BLaER1 treated with 17β-estradiol and CSF1 and Interleukin-3, amounts not matched to agents 10 nM and 100 nM (cell line): Measurements from ENCODE around the gene CEP131.
"Not testable (repeated sequence)": the region's sequence is repeated elsewhere in the genome, so short reads cannot be mapped to it uniquely, and the experiment has no call there.

Experiments used
- H3K27ac ChIP-seq, 11 experiments: shearing (Covaris generic); formaldehyde crosslinking; 2 replicates each; pipeline ENCODE4 v1.8.1; 2022
- H3K27me3 ChIP-seq, 11 experiments: shearing (Covaris generic); formaldehyde crosslinking; 2 replicates each; pipeline ENCODE4 v1.8.1; 2022
- H3K36me3 ChIP-seq, 11 experiments: shearing (Covaris generic); formaldehyde crosslinking; 2 replicates each; pipeline ENCODE4 v1.8.1; 2022
- H3K4me1 ChIP-seq, 10 experiments: shearing (Covaris generic); formaldehyde crosslinking; 2 replicates each; pipeline ENCODE4 v1.8.1; 2022
- H3K4me2 ChIP-seq, 11 experiments: shearing (Covaris generic); formaldehyde crosslinking; 2 replicates each; pipeline ENCODE4 v1.8.1; 2022
- H3K4me3 ChIP-seq, 10 experiments: shearing (Covaris generic); formaldehyde crosslinking; 2 replicates each; pipeline ENCODE4 v1.8.1; 2022
- H3K9ac ChIP-seq, 11 experiments: shearing (Covaris generic); formaldehyde crosslinking; 2 replicates each; pipeline ENCODE4 v1.8.1; 2022
- H3K9me3 ChIP-seq, 11 experiments: shearing (Covaris generic); formaldehyde crosslinking; replicated peaks in 1 of 11; 2 replicates each; pipeline ENCODE4 v1.8.1; 2022
- H4K20me1 ChIP-seq, 11 experiments: shearing (Covaris generic); formaldehyde crosslinking; 2 replicates each; pipeline ENCODE4 v1.8.1; 2022
- Cebpa-rat ChIP-seq, 11 experiments: shearing (Covaris generic); IDR thresholded peaks; 2 replicates each; pipeline ENCODE4 v1.8.1; 2022

CEP131 gene

DNA sequence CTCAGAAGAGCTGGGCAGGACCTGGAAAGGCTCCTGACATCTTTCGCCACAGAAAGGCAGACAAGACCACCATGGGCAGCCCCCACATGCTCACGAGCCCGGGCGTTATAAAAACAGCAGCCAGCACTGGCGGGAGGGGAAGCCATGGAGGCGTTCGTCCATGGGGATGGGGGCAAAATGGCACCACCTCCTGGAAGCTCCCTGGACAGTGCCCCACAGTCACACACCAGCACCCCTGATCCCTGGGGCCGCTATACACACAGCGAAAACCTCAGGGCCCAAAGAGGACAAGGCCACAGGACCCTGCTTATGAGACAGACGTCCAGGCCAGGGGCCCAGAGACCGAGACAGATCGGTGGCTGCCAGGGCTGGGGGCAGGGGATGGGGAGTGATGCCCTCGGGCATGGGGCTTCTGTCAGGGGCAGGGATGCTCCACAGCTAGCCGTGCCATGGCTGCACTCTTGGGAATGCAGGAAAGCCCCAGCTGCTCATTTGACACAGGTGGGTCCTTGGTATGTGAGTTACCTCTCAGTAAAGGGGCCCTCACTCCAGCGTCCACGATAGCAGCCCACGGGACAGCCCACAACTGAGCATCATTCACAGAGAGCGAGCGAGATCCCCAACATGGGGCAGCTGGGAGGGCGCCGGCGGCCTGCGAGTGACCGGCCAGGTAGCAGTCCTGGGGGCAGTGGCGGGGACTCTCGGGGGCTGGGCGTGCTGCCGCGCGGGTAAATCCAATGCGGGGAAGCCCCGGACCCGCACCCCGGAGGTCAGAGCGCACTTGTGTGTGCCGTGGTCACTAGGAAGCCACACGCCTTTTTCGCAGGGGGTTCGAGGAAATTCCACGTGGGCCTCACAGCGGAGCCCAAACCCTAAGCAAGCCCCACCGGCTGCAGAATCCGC, 63.8 kb downstream of the CEP131 start:
- no peaks in the 10 kb centered on the region for H3K36me3 ChIP-seq
- peaks cover 34 to 64% (median 45%) of the 10 kb centered on the region in 10 experiments for H3K4me1 ChIP-seq
- peaks cover 17 to 44% (median 28%) of the 10 kb centered on the region in 11 experiments for H3K27me3 ChIP-seq
- H3K9ac ChIP-seq, result peak overlapping the region in 3 of 11 experiments; percentile 65 to 81 (median 78); a peak in 5 of 22 replicates
- H3K4me2 ChIP-seq, result peak overlapping the region in 6 of 11 experiments; percentile 91 to 96 (median 94); a peak in 10 of 22 replicates
- peak overlapping the region in 2 of 11 experiments; percentile 62 to 65; a peak in 2 of 22 replicates for H3K27ac ChIP-seq
- H3K9me3 ChIP-seq, result no peaks in the 10 kb centered on the region
- TF ChIP-seq Cebpa-rat (IDR thresholded peaks at IDR 0.05), result no peak
- peak overlapping the region in 4 of 10 experiments; percentile 52 to 64 (median 57); a peak in 7 of 20 replicates for H3K4me3 ChIP-seq
- peaks cover 0 to 32% (median 0%) of the 10 kb centered on the region in 11 experiments; a peak in 6 of 22 replicates for H4K20me1 ChIP-seq

DNA sequence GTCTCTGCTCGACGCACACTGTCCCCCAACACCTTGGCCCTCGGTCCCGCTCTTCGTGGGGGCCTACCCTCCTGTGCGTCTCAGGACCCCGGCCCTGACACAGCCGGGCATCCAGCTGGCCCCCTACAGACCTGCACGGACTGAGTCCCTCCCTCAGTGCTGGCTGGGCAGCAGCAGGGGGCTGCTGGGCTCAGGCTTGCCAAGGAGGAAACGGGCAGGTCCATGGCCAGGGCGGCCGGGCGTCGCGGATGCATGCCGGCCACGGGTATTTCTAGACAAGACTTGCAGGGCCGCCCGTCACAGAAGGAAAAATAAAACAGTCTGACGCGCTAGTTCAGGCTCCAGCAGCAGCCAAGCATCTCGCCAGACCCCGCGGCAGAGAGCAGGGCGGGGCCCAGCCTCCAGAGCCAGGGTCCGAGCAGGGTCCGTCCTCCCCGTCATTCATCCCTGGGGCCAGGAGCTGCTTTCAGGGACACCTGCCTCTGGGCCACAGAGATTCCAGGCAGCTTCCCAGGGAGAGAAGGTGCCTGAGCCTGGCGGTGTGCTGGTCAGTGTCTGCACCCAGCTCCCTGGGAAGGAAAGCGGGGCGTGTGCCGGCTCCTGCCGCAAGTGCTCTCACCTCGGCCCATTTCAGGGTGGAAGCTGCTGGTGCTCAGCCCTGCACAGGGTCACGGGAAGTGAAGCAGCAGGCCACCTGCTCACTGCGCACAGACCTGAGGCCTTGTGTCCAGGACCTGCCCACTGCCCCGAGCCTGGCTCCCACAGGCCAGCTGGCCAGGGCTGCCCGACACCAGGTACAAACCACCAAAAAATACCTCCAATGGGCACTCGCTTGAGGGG, 64.7 kb downstream of the CEP131 start:
- no peaks in the 10 kb centered on the region for H3K36me3 ChIP-seq
- no peak overlapping the region for H3K4me3 ChIP-seq
- no peak overlapping the region for H3K27ac ChIP-seq
- H3K4me1 ChIP-seq, result peaks cover 38 to 73% (median 47%) of the 10 kb centered on the region in 10 experiments
- H3K9ac ChIP-seq, result peak overlapping the region in 1 of 11 experiments; percentile 26; a peak in 1 of 22 replicates
- H4K20me1 ChIP-seq, result peaks cover 0 to 24% (median 0%) of the 10 kb centered on the region in 11 experiments; a peak in 3 of 22 replicates
- H3K4me2 ChIP-seq, result peak overlapping the region in 3 of 11 experiments; percentile 91 to 95 (median 92); a peak in 6 of 22 replicates
- no peaks in the 10 kb centered on the region for H3K9me3 ChIP-seq
- no peak for TF ChIP-seq Cebpa-rat (IDR thresholded peaks at IDR 0.05)
- H3K27me3 ChIP-seq, result peaks cover 12 to 37% (median 20%) of the 10 kb centered on the region in 11 experiments

DNA sequence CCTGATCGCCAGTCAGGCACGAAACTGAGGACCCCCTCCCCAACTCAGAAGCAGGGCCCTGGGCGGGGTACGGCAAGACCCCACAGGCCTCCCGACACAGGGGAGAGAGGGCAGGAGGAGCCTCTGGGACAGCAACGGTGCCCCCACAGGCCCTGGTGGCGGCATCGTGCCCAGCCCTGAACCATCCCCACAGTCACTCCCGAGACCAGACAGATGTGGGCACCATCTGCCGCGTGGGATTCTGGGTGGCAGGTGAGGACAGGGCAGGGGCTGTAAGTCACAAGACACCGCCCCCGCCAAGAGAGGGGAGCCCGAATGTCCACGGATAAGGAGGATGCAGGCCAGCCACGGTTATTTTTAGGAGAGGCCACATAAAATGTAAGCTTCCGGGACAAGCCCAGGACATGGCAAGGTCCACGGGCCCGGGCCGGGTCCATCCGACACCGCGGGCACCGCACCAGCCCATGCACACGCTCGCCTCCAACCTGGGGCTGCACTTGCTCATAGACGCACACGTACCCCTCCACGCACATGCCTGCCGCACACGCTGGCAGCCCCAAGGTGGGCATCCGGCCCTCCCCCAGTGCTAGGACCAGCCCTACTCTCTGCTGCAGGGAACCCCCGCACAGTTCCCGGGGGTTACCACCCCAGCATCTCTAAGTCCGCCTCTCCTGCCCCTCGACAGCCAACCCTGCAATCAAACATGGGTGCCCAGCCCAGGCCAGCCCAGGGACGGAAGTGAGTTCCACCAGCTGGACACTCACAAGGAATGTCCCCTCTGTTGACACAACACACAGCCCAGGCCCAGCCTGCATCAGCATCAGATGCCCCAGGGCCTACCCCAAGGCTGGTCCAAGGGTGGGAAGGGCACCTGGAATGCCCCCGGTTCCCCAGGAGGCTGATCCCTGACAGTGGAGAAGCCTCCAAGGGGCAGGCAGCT, 65.6 kb downstream of the CEP131 start:
- no peak for TF ChIP-seq Cebpa-rat (IDR thresholded peaks at IDR 0.05)
- Histone ChIP-seq H3K27ac (no peak overlapping the region), H3K4me1 (peaks cover 43 to 82% (median 51%) of the 10 kb centered on the region in 10 experiments), H4K20me1 (peaks cover 0 to 20% (median 0%) of the 10 kb centered on the region in 11 experiments; a peak in 3 of 22 replicates), H3K4me2 (peak overlapping the region in 3 of 11 experiments; percentile 91 to 95 (median 92); a peak in 4 of 22 replicates), H3K9me3 (no peaks in the 10 kb centered on the region), H3K27me3 (peaks cover 12 to 28% (median 19%) of the 10 kb centered on the region in 11 experiments), H3K4me3 (no peak overlapping the region), H3K36me3 (no peaks in the 10 kb centered on the region), H3K9ac (peak overlapping the region in 1 of 11 experiments; percentile 26; a peak in 1 of 22 replicates)

DNA sequence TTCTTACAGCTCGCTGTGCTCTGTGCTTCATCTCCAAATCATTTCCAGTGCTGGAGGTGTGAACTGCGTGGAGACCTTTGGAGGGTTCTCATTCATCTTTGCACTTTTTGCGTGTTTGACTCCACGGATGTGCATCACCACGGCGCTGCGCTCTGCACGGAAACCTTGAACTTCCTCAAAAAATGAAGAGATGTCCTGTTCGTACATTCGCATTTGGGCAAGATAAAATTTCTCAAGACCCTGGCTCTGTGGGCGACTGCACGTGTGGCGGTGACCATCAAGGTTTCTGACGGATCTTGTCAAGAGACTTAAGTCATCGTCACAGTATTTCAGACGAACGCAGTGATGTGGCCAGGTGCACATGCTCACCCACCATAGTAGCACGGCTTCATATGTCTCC, 67.8 kb downstream of the CEP131 start:
- Histone ChIP-seq H3K9me3 (no peaks in the 10 kb centered on the region), H3K4me2 (peak overlapping the region in 3 of 11 experiments; percentile 65 to 89 (median 87); a peak in 6 of 22 replicates), H3K27ac (peak overlapping the region in 1 of 11 experiments; percentile 85; a peak in 2 of 22 replicates), H4K20me1 (peaks cover 0 to 6% (median 0%) of the 10 kb centered on the region in 11 experiments; a peak in 1 of 22 replicates), H3K36me3 (no peaks in the 10 kb centered on the region), H3K9ac (no peak overlapping the region), H3K27me3 (peaks cover 0 to 12% (median 3%) of the 10 kb centered on the region in 11 experiments; a peak in 9 of 22 replicates), H3K4me1 (peaks cover 40 to 91% (median 50%) of the 10 kb centered on the region in 10 experiments), H3K4me3 (no peak overlapping the region)
- no peak for TF ChIP-seq Cebpa-rat (IDR thresholded peaks at IDR 0.05)

DNA sequence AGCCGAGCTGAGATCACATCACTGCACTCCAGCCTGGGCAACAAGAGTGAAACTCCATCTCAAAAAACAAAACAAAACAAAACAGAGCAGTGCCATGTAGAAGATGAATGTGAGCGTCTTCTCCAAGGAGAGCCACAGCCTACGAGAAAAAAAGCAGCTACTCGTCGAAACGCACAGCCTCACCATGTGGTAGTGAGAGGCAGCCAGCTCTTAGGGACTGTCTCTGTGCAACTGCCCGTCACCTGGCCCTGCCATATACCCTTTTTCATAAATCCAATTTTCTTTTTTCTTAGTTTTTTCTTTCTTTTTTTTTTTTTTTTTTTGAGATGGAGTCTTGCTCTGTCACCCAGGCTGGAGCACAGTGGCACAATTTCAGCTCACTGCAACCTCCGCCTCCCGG, 68.7 kb downstream of the CEP131 start:
- H4K20me1 ChIP-seq, H3K9me3 ChIP-seq, H3K36me3 ChIP-seq, H3K27me3 ChIP-seq, H3K4me3 ChIP-seq: not testable (repeated sequence)
- H3K4me1 ChIP-seq, result peaks cover 46 to 91% (median 55%) of the 10 kb centered on the region in 10 experiments
- H3K9ac ChIP-seq, result peak overlapping the region in 3 of 11 experiments; percentile 51 to 64 (median 52); a peak in 4 of 22 replicates
- peak overlapping the region in 4 of 11 experiments; percentile 54 to 85 (median 76); a peak in 7 of 22 replicates for H3K27ac ChIP-seq
- peak overlapping the region; percentile 33 to 97 (median 53); a peak in 20 of 22 replicates for H3K4me2 ChIP-seq

DNA sequence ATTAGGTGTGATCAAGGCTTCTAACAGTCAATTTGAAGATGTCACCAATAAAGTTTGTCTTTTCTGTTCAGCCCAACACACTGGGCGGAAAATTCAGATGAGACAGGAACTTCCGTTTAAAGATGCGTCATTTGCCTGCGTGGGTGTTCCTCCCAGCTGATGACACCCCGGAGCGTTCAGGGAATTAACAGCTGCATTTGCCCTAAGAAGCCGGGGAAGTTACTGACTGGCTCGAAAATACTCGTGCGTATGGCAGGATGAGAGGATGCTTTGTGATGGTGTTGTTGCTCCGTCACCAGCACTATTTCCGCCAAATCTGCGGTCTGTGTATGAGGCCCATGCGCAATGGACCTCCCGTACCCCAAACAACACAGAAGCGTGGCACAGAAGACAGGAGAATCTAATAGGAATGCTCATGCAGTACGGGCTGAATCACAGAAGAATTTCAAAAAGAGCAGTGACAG, 69.4 kb downstream of the CEP131 start:
- no peaks in the 10 kb centered on the region for H3K9me3 ChIP-seq
- peak overlapping the region in 9 of 11 experiments; percentile 8 to 85 (median 70); a peak in 12 of 22 replicates for H3K27ac ChIP-seq
- no peak overlapping the region for H3K4me3 ChIP-seq
- H4K20me1 ChIP-seq, result no peaks in the 10 kb centered on the region
- no peak for TF ChIP-seq Cebpa-rat (IDR thresholded peaks at IDR 0.05)
- H3K27me3 ChIP-seq, result peaks cover 0 to 7% (median 0%) of the 10 kb centered on the region in 11 experiments; a peak in 1 of 22 replicates
- H3K36me3 ChIP-seq, result no peaks in the 10 kb centered on the region
- H3K9ac ChIP-seq, result peak overlapping the region in 4 of 11 experiments; percentile 22 to 66 (median 62); a peak in 6 of 22 replicates
- peaks cover 52 to 91% (median 61%) of the 10 kb centered on the region in 10 experiments for H3K4me1 ChIP-seq
- peak overlapping the region; percentile 33 to 97 (median 59) for H3K4me2 ChIP-seq

DNA sequence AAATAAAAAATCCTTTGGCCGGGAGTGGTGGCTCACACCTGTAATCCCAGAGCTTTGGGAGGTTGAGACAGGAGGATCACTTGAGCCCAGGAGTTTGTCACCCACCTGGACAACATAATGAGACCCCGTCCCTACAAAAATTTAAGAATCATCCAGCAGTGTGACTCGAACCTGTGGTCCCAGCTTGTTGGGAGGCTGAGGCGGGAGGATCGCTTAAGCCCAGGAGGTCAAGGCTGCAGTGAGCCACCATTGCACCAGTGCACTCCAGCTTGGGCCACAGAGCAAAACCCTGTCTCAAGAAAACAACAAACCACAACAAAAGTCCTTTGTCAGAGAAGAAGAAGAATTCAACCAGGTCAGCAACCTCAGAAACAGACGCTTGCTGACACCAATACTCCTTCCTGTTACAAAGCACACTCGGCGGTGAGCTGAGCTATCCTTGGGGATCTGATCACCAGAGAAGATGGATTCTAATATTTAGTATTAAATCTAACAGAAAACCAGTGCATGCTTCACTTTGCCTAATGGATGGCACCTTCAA, 70.4 kb downstream of the CEP131 start:
- H3K36me3 ChIP-seq, result no peaks in the 10 kb centered on the region
- no peaks in the 10 kb centered on the region for H3K9me3 ChIP-seq
- H3K4me1 ChIP-seq, result peaks cover 56 to 90% (median 65%) of the 10 kb centered on the region in 10 experiments
- H3K27me3 ChIP-seq, result peaks cover 0 to 7% (median 0%) of the 10 kb centered on the region in 11 experiments; a peak in 1 of 22 replicates
- H4K20me1 ChIP-seq, result no peaks in the 10 kb centered on the region
- TF ChIP-seq Cebpa-rat (IDR thresholded peaks at IDR 0.05), result no peak
- H3K4me2 ChIP-seq, result peak overlapping the region; percentile 33 to 97 (median 59)
- peak overlapping the region in 10 of 11 experiments; percentile 21 to 85 (median 64); a peak in 16 of 22 replicates for H3K27ac ChIP-seq
- H3K4me3 ChIP-seq, result no peak overlapping the region
- H3K9ac ChIP-seq, result peak overlapping the region in 4 of 11 experiments; percentile 46 to 66 (median 62); a peak in 5 of 22 replicates
